ENCODE measurements around the gene RAB29. TPM values are rescaled to one million over a fixed set of nuclear protein-coding genes. Genes with fewer than 3 reads are reported as not detected.

Gene RAB29
- total RNA-seq, 5 donors from 2014 or later (not counting 1 experiment from before 2014, with no cell fraction given), result 32.5 to 64.6 (median 46.8) TPM

Other genes with a start within 250 kb of the RAB29 start
- gene ELK4, start 143.5 kb downstream of the RAB29 start, total RNA-seq, result 100 to 1,000 TPM; 131 to 185 (median 173) TPM
- gene SLC45A3, start 95.0 kb downstream of the RAB29 start, total RNA-seq, result 1 to 10 TPM in 2 of 5 donors, under 1 TPM in 3; 0.35 to 2.1 (median 0.75) TPM
- 100 to 1,000 TPM in 1 of 5 donors, 10 to 100 TPM in 4; 84.0 to 101 (median 94.6) TPM for gene NUCKS1, start 25.3 kb downstream of the RAB29 start, total RNA-seq
- 10 to 100 TPM; 23.5 to 31.3 (median 27.4) TPM for gene SLC41A1, start 37.7 kb upstream of the RAB29 start, total RNA-seq
- gene PM20D1, start 74.7 kb upstream of the RAB29 start, total RNA-seq, result 1 to 10 TPM in 4 of 5 donors, under 1 TPM in 1; 0.93 to 2.3 (median 1.3) TPM
- gene SLC26A9, start 168.0 kb upstream of the RAB29 start, total RNA-seq, result under 1 TPM in 1 of 5 donors, not detected in 4; 0.06 TPM
- under 1 TPM in 2 of 5 donors, not detected in 3; 0.15 to 0.22 TPM for gene RAB7B, start 227.9 kb upstream of the RAB29 start, total RNA-seq
- under 1 TPM in 2 of 5 donors, not detected in 3; 0.13 to 0.20 TPM for gene CTSE, start 248.4 kb upstream of the RAB29 start, total RNA-seq

Measured in T-cell (primary cell).